HuH-7 (cell line): ENCODE data around the gene CCDC149.

ENCODE experiments used
- DNase-seq: peaks from one replicate; pipeline ENCODE4 v3.0.0; 2011; ENCODE audit warnings: low spot score

The CCDC149 gene

DNA sequence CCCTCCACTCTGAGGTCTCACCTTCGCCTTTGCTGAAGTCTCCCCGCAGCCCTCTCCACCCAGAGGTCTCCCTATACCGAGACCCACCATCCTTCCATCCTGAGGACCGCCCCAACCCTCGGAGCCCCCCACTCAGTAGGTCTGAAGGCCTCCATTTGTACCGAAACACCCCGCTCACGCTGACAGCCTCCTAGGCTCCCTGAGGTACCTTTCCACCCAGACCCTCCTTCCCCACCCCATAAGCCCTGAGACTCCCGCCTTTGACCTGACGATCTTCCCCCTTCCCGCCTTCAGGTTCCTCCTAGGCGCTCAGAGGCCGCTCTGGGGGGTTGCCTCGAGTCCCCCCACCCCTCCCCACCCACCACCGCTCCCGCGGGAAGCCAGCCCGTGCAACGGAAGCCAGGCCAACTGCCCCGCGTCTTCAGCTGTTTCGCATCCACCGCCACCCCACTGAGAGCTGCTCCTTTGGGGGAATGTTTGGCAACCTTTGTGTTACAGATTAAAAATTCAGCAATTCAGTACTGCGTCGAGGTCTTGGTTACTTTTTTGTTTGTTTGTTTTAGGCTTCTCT, 112.4 kb downstream of the CCDC149 start:
- no peak for DNase-seq

DNA sequence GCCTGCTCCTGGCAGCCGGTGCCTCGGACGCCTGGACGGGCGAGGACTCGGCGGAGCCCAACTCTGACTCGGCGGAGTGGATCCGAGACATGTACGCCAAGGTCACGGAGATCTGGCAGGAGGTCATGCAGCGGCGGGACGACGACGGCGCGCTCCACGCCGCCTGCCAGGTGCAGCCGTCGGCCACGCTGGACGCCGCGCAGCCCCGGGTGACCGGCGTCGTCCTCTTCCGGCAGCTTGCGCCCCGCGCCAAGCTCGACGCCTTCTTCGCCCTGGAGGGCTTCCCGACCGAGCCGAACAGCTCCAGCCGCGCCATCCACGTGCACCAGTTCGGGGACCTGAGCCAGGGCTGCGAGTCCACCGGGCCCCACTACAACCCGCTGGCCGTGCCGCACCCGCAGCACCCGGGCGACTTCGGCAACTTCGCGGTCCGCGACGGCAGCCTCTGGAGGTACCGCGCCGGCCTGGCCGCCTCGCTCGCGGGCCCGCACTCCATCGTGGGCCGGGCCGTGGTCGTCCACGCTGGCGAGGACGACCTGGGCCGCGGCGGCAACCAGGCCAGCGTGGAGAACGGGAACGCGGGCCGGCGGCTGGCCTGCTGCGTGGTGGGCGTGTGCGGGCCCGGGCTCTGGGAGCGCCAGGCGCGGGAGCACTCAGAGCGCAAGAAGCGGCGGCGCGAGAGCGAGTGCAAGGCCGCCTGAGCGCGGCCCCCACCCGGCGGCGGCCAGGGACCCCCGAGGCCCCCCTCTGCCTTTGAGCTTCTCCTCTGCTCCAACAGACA, 113.1 kb downstream of the CCDC149 start:
- no peak for DNase-seq

DNA sequence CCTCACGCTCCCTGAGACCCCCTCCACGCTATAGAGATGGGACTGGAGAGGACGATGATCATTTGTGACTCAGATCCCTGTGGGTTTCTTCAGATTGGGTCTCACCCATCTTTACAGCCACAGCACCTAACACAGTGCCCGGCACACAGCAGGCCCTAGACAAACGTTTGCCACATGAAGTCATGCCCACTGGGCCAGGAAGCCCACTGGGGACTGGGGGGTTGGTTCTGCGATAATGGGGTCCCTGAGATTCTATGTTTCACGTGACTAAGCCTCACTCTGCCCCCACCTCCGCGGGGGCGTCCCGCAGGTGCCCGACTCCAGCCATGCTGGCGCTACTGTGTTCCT, 113.7 kb downstream of the CCDC149 start:
- DNase-seq: no peak

DNA sequence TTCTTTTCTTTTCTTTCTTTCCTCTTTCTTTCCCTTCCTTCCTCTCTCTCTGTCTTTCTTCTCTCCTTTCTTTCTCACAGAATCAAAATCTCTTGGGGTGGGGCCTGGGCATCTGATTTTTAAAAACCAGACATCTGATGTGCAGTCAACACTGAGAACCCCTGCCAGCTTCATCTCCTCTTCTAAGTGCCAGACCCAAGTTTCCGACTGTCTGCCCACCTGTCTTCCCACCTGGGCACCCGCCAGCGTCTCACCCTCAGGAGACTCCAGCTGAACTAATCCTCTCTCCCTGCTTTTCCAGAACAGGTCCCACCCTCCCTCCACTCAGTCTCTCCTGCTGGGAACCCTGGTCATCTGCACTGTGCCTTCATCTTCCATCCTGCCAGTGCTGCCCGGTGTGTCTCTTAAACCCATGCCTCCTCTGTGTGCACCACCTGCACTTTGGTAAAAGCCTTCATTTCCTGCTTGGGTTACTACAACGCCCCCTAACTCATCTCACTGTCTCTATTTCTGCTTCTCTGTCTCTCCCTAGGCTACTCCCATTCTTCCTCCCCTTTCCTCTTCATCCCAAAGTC, 114.7 kb downstream of the CCDC149 start:
- no peak for DNase-seq

DNA sequence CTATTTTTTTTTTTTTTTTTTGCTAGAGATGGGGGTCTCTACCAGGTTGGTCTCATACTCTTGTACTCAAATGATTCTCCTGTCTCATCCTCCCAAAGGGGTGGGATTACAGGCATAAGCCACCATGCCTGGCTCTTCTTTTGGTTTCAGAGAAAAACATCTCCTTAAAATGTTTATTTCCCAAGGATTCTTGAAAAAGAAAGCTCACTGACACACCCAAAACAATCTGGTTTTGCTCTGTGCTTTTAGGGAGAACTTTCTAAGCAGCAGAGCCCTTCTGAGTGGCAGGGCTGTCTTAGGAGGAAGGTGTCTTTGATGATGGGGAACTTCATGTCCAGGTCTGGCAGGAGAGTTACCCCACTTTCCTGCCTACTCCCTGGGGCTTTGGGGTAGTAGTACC, 116.2 kb downstream of the CCDC149 start:
- no peak for DNase-seq

DNA sequence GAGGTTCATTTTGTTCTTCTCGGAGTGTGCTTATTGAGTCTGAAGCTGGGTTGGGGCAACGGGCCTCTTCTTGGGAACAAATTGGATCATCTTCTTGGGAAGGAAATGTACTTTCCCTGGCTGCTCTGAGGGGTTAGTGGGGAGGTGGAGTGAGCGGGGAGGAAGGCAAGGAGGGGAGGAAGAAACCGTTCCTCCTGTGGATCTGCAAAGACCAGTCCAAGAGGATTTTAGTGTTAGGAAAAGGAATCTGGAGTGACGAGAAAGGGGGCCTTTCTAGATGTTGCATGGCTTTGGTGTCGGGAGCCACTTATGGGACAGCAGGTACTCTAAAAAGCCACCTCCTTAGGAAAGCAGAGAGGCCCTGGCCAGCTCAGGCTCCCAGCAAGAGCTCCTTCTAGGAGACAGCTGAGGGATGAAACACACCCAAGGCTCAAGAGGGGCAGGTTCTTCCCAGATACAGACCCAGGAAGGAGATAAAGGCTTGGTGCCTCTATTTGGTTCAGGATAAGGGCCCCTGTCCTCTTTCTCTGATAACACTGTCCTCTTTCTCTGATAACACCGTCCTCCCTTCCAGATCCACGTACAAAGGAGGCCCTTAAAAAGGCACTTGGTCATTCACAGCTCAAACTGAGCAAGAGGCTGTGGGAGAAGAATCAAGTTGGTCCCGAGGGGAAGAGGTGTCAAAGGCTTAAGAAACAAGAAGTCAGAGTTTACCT, 117.0 kb downstream of the CCDC149 start:
- no peak for DNase-seq

DNA sequence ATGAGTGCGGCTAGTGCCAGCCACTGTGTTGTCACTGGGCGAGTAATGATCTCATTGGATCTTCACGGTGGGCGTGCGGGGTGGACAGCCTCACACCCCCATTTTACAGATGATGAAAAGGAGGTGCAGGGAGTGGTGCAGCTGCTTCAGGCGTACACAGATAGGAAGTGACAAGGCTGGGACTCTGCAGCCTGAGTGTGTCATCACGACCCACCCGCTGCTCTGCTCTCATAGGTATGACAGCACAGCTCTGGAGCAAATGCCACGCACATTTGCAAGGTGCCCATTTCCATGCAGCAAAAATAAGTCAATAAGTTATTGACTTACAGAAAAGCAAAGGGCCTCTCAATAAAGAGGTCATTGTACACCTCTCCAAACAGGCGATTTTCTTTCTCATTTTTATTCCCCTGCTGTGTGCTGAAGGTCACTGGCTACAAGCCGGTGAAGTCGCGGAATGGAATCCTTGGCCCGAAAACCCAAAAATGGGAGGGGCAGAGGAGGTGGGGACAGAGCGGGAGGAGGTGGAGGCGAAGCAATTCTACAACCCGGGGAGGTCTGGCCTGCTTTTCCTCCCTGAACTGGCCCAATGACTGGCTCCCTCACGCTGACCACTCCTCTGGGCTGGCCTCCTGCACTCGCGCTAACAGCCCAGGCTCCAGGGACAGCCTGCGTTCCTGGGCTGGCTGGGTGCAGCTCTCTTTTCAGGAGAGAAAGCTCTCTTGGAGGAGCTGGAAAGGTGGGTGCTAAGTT, 117.8 kb downstream of the CCDC149 start, which contains the start of gene SOD3:
SOD3 (plus strand) TSS at position 658 of the 750 bp plus-strand sequence. CDS start 3,949 bp downstream, outside the sequence.
- peak; percentile 68 for DNase-seq

DNA sequence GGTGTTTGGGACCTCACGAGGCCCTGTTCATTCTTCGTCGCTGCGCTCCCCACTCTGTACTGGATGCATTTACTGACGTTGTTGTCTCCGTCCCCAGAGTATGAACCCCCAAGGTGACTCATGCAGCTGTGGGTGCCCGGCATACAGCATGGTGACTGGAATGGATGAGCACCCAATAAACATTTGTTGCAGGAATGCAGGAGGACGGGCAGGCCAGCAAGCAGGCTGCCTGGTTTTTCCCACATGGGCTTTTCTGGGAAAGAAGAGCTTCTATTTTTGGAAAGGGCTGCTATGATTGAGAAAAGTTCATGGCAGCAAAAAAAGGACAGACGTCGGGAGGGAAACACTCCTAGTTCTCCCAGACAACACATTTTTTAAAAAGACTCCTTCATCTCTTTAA, 118.4 kb downstream of the CCDC149 start:
- DNase-seq: no peak

DNA sequence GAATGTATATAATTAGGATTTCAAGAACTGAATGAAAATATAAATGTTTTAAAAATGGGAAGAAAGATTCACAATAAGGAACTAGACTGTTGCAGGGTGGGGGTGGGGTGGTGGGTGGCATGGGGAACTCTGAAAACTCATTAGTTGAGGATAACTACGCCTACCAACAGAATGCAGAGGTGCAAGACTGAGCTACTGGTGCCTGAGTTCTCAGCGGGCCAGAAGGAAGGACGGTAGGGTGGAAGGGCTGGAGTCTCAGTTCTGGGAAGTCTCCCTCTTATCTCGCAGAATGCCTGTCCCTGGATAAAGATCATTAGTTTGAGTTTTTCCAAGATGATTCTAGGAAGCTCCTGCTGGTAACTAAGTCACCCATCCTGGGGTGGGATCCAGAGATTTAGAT, 118.8 kb downstream of the CCDC149 start:
- no peak for DNase-seq

DNA sequence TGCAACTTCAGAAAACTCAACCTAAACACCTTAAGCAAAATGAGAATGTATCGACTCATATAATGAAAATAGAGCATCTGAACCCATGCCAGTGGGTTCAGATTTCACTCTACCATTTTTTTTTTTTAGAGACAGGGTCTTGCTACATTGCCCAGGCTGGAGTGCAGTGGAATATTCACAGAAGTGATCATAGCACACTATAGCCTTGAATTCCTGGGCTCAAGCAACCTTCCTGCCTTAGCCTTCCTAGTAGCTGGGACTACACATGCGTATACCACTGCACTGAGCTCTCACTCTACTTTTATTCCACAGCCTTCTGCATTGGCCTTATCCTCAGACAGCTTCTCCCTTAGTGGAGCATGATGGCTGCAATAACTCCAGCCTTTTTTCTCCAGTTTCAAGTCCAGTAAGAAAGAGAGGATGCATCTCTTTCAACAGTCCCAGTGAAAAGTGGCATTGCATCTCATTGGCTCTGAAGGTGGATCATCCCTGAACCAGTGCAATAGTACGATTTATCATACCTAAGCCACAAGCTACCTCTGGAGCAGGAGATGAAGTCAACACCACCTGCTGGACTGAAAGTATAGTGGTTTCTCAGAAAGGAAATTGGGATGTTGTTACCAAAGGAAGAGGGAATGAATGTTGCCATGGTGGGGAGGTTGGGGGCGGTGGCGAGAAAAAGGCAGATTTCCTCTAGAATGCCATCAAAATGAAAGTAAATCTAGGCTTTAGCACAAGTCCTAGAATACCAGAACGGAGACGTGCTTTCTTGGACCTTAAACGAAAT, 119.4 kb downstream of the CCDC149 start:
- no peak for DNase-seq

DNA sequence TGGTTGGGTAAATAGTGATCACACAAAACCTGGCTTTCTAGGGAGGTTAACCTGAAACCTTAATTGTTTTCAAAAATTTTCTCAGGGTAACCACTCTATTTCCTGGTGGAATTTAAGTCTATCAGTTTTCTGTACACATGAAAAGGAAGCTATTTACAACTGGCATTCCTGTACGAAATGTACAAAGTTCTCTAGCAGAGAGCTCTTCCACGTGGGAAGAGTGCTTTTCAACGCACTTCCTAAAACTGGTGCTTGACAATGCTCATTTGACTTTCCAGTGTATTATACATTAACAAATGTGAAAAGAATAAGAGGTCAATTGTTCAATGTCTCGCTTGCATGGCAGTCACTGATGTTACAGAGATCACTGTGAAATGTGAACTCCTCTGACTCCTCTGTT, 120.3 kb downstream of the CCDC149 start:
- no peak for DNase-seq

DNA sequence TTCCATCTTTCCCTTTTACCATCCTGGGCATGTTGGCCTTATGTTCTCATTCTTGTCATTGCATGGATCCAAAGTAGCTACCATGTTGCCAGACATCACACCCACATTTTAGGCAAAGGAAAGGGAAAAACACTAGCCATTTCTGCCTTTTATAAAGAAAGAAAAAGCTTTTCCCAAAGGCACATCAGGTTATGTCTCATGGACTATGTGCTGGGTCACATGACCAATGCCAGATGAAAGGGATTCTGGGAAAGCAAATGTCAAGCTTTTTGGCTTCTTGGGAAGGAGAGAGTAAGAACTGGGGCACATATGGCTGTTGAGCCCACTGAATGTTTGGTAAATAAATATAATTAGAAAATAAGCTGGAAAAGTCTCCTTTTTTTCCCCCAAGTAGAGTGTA, 121.8 kb downstream of the CCDC149 start:
- DNase-seq: no peak

DNA sequence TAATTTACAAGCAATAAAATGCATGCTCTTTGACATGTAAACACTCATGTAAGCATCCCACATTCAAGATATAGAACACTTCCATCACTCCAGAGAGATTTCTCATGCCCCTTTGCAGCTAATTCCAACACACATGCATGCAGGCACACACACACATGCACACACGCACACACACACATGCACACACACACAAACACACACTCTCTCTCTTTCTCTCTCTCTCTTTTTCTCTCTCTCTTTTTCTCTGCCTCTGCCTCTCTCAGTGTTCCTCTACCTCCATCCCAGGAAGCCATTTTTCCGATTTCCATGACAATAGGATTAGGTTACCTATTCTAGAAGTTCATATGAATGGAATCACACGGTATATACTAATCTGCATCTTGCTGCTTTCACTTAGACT, 129.3 kb downstream of the CCDC149 start:
- DNase-seq: no peak

DNA sequence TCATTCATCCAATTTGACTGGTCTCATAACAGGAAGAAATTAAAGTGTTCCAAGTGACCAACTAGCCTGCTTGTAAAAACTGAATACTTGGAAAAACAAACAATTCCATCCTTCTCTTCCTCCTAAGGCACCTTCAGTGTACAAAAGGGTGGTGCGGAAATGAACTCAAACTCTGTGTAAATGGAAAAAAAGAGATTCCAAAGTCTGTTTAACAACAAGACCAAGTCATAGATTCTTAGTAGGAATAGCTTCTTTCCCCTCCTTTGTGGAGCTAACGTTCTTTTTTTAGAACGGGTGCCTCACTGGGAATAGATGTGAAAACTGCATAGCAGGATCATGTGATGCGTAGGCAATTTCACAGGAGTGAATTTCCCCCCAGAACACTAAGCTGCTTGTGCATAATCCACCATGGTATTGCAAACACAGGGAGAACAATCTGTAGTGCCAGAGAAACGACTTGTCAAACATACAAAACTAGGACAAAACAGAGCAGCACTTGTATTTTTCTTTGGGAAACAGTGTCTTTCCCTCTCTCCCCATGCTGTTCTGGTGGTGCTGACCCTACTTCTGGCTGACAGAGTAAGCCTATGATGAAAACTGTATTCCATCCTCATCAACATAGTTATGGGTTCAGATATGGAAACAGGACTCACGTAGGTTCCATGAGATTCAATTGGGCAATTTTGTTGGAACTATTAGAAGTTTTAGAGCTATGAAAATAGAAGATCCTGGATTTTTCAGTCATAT, 130.7 kb downstream of the CCDC149 start:
- DNase-seq: no peak

DNA sequence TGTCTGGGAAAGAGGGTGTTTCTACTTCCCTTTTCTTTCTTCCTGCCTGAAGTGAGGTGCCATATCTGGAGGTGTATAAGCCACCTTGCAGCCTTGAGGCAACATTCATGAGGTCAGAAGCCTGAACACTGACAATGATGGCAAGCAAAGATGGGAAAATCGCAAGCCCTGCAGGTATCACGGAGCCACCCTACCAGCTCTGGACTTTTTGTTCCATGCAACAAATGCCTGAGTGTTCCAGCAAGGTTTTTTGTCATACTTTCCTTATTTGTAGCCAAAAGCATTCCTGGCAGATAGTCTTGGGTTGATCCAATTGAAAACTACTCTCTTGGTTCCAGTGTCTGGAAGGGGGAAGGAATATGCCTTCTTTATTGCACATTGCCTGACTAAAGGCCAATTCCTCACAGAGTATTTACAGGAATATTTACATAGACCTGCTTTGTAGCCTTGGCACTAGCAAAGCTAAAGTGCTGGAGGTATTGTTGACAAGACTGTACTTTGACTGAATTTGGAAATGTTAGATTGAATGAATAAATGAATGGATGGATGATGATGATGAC, 131.8 kb downstream of the CCDC149 start:
- DNase-seq: no peak

DNA sequence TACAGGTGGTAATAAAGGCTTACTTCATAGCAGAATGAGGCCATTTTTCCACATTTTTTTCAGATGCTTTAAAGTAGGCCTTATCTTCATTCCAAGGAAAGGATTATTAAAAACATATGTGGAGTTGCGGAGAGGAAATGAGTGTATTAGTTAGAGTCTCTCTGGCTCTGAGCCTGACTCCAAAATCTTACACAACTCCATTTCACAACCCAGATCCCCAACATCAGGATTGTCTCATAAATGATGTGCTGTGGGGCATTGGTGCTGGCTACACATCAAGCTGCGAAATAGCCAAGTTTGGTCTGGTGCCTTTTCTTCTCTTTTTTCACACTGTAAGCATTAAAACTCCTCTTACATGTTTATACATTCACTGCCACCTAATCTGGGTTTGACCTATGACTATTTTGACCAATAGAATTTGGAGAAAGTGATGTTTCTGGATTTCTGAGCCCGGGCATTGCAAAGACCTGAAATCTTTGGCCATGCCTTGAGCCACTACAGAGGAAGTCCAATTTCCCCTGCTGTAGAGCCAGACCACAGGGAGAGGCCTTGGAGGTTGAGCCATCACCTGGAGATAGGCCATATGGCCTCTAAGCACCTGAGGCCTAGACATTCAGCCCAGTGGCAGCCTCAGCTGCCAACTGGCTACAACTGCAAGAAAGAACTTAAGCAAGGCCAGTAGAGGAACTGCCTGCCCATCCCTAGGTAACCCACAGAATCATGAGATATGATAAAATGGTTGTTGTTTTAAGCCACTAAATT, 134.2 kb downstream of the CCDC149 start:
- DNase-seq: no peak

DNA sequence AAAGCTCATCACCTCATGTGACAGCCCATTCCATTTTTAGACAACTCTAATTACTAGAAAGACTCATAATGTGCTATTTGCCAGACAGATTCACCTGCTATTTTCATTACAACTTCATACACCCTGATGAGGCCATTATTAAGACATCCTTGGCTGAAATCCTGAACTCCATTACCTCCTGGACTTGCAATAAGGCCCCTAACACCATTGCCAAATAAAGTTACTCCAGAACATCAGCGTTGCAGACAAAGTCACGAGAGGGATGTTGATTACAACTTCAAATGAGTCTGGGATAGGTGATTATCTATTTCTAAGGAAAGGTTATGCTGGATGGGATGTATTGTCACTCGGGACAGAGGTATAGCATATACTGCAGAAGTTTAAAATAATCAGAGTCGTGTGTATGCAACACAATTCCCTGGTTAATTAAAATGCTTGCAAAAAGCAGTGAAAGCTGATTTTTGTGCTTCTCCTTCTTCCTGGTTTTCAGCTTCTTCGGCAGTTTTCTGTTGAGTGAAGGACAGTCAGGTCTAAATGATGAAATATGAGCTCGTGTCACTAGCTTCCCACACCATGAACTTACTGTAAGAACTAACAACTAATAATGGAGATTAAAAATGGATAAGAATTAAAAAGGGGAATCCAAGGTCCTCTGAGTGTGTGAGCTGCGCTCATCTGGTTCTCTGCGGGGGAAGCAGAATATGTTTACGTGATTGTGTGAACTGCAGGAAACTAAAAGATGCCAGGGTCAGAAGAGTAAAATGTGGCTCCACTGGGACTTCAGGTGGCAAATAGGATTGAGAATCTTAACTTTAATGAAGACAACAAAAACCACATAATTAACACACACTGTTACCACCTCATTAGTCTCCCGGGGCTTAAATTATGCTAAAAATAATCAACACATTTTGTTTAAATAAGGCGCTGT, 135.0 kb downstream of the CCDC149 start:
- no peak for DNase-seq

DNA sequence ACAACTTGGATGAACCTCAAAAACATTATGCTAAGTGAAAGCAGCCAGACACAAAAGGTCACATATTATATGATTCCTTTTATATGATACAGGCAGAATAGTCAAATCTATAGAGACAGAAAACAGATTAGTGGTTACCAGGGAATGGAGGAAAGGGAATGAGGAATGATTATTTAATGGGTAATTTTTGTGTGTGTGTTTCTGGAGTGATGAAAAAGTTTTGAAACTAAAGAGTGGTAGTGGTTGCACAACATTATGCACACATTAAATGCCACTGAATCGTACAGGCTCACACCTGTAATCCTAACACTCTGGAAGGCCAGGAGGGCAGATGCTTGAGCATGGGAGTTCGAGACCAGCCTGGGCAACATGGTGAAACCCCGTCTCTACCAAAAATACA, 137.1 kb downstream of the CCDC149 start:
- DNase-seq: no peak
